ENCODE results near the gene SNRK. TPM values are rescaled to one million over a fixed set of nuclear protein-coding genes. Genes with fewer than 3 reads are reported as not detected.
A peak's percentile ranks its signal among the peaks of the same experiment; 100 is the strongest.

SNRK gene
- total RNA-seq, 1 donor from 2014 or later = 29.7 TPM

DNA sequence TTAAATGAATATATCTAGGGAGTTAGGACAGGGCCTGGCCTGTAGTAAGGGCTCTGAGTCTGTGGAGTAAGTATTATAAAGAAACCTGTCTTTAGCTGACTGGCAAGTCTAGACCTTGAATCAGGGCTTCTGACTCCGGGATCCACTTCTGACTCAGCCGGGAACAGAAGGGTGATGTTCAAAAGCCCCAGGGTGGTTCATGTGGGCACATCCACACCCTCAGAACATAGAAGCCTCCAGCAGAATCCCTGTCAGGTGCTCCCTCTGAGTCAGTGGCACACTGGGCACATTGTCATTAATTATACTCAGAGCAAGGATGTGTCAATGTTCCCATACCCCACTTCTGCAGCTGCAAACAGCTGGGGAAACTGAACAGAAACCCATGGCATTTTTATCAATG lies 26.7 kb upstream of the SNRK start:
- Histone ChIP-seq H3K4me3 (ENCODE audit: low read depth, low read length) (no peak overlapping the region), H3K36me3 (ENCODE audit: control insufficient read depth, insufficient read depth, low read length) (no peaks in the 10 kb centered on the region), H3K27me3 (ENCODE audit: control insufficient read depth, insufficient read depth, low read length) (no peaks in the 10 kb centered on the region)
- FAIRE-seq (peak; percentile 99), DNase-seq (ENCODE audit: low read depth) (peak; percentile 97)
- TF ChIP-seq CTCF (IDR thresholded peaks at IDR 0.05; ENCODE audit: insufficient read depth, low read length, severe bottlenecking) = no peak

GRCh38 chr3:43260412-43260811 lies 25.9 kb upstream of the SNRK start:
- DNase-seq (ENCODE audit: low read depth) (peak; percentile 11), FAIRE-seq (no peak)
- no peak overlapping the region for H3K4me3 ChIP-seq (ENCODE audit: low read depth, low read length)
- no peak for TF ChIP-seq CTCF (IDR thresholded peaks at IDR 0.05; ENCODE audit: insufficient read depth, low read length, severe bottlenecking)
- no peaks in the 10 kb centered on the region for H3K27me3 ChIP-seq (ENCODE audit: control insufficient read depth, insufficient read depth, low read length)
- no peaks in the 10 kb centered on the region for H3K36me3 ChIP-seq (ENCODE audit: control insufficient read depth, insufficient read depth, low read length)

DNA sequence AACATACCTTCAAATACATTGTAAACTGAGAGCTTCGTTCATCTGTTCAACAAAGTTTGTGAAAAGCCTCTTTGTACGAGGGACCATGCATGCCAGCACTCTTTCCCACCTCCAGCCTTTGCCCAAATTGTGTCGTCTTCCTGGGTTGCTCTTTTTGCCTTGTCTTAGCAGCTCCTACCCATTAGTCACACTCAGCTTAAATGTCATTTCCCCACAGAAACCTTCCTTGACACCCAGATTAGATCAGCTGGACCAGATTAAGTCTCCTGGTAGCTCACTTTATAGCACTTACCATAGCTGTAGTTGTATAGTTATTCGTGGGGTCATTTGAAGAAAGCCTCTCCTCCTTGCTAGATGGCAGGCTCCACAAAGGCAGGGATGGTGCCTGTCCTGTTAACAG lies 24.1 kb upstream of the SNRK start:
- DNase-seq (ENCODE audit: low read depth) = no peak
- FAIRE-seq = no peak
- H3K36me3 ChIP-seq (ENCODE audit: control insufficient read depth, insufficient read depth, low read length) = no peaks in the 10 kb centered on the region
- TF ChIP-seq CTCF (IDR thresholded peaks at IDR 0.05; ENCODE audit: insufficient read depth, low read length, severe bottlenecking) = no peak
- no peak overlapping the region for H3K4me3 ChIP-seq (ENCODE audit: low read depth, low read length)
- no peaks in the 10 kb centered on the region for H3K27me3 ChIP-seq (ENCODE audit: control insufficient read depth, insufficient read depth, low read length)

DNA sequence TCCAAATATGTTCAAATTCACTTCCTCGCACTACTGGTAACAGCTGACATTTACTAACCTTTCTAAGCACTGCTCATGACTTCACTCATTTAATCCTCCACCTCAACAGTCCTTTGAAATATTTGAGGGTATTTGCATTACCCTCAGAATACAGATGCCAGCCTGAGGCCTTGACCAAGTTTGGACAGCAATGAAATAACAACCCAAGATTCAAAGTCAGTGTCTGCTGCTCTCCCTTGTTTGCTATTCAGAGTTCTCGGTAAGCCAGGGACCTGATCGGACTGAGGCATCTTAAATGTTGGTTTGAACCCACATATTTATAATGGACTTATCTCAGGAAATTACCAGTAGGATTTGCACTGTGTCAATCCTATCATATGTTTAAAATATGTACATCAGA lies 19.9 kb upstream of the SNRK start:
- Histone ChIP-seq H3K27me3 (ENCODE audit: control insufficient read depth, insufficient read depth, low read length) (no peaks in the 10 kb centered on the region), H3K36me3 (ENCODE audit: control insufficient read depth, insufficient read depth, low read length) (no peaks in the 10 kb centered on the region), H3K4me3 (ENCODE audit: low read depth, low read length) (no peak overlapping the region)
- no peak for TF ChIP-seq CTCF (IDR thresholded peaks at IDR 0.05; ENCODE audit: insufficient read depth, low read length, severe bottlenecking)
- FAIRE-seq (peak; percentile 66), DNase-seq (ENCODE audit: low read depth) (no peak)

DNA sequence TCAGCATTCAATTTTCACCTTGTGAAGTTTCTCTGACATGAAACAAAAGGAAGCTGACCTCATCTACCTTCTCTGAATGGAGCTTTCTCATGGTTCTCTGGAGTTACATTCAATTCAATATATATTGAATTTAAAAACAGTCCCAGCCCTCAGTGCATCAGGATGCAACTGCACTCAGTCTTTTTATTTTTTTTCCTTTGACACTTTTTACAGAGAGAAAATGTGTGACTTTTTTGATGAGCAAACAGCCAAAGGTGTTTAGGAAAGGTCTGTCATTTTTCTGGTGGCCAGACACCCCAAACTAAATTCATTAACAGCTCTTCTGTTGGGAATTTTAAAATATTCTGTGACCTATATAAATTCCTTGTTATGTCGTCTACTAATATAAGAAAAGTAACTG lies 19.3 kb upstream of the SNRK start:
- FAIRE-seq = no peak

More for the DNA sequence above, 19.3 kb upstream of the SNRK start:
- no peaks in the 10 kb centered on the region for H3K36me3 ChIP-seq (ENCODE audit: control insufficient read depth, insufficient read depth, low read length)
- TF ChIP-seq CTCF (IDR thresholded peaks at IDR 0.05; ENCODE audit: insufficient read depth, low read length, severe bottlenecking) = no peak
- no peaks in the 10 kb centered on the region for H3K27me3 ChIP-seq (ENCODE audit: control insufficient read depth, insufficient read depth, low read length)
- no peak overlapping the region for H3K4me3 ChIP-seq (ENCODE audit: low read depth, low read length)
- no peak for DNase-seq (ENCODE audit: low read depth)

Data from bronchial epithelial cell (primary cell).